OCI-LY1 (cell line): Measurements from ENCODE around the gene ZFYVE21.

Source experiments
- H2AFZ ChIP-seq: fragments of 200-600 bp; sonication (generic), shearing (Covaris generic); 2 replicates; pipeline ENCODE4 v1.6.0; 2014; ENCODE audit warnings: antibody characterized with exemption, mild to moderate bottlenecking, low read length
- H3F3A ChIP-seq: fragments of 200-600 bp; sonication (generic), shearing (Covaris generic); 2 replicates; pipeline ENCODE4 v1.6.0; 2014; ENCODE audit warnings: mild to moderate bottlenecking, antibody characterized with exemption, low read length, moderate library complexity; ENCODE audit not compliant: insufficient read depth
- H3K27ac ChIP-seq: fragments of 200-600 bp; sonication (generic); 2 replicates; pipeline ENCODE4 v1.5.1; 2014; ENCODE audit warnings: low read length, mixed run types, mild to moderate bottlenecking, low read depth; ENCODE audit not compliant: poor library complexity, severe bottlenecking
- H3K27me3 ChIP-seq: fragments of 200-600 bp; sonication (generic); 2 replicates; pipeline ENCODE4 v1.6.0; 2014; ENCODE audit warnings: antibody characterized with exemption, mild to moderate bottlenecking, low read length, moderate library complexity; ENCODE audit not compliant: insufficient read depth
- H3K36me3 ChIP-seq: fragments of 200-600 bp; sonication (generic); 2 replicates; pipeline ENCODE4 v1.6.1; 2014; ENCODE audit warnings: mild to moderate bottlenecking, antibody characterized with exemption, low read length, moderate library complexity, mixed read lengths; ENCODE audit not compliant: insufficient read depth
- H3K4me1 ChIP-seq: fragments of 200-600 bp; sonication (generic); 2 replicates; pipeline ENCODE4 v1.5.1; 2014; ENCODE audit warnings: mild to moderate bottlenecking, low read length, moderate library complexity; ENCODE audit not compliant: insufficient read depth, severe bottlenecking
- H3K4me2 ChIP-seq: fragments of 200-600 bp; sonication (generic), shearing (Covaris generic); 2 replicates; pipeline ENCODE4 v1.6.1; 2014; ENCODE audit warnings: low read length
- H3K4me3 ChIP-seq: fragments of 200-600 bp; sonication (generic); 2 replicates; pipeline ENCODE4 v1.5.1; 2014; ENCODE audit warnings: low read length, low read depth, mild to moderate bottlenecking, mixed read lengths; ENCODE audit not compliant: poor library complexity, severe bottlenecking
- H3K79me2 ChIP-seq: fragments of 200-600 bp; shearing (Covaris generic); 2 replicates; pipeline ENCODE4 v1.6.1; 2016; ENCODE audit warnings: mixed run types, low read length, mixed read lengths; ENCODE audit not compliant: insufficient read depth
- H3K9ac ChIP-seq: fragments of 200-600 bp; sonication (generic), shearing (Covaris generic); 2 replicates; pipeline ENCODE4 v1.6.1; 2014; ENCODE audit warnings: mild to moderate bottlenecking, low read length, mixed read lengths
- H3K9me2 ChIP-seq: fragments of 200-600 bp; sonication (generic), shearing (Covaris generic); 2 replicates; pipeline ENCODE4 v1.6.1; 2014; ENCODE audit warnings: low read depth, mild to moderate bottlenecking, low read length, mixed read lengths
- H3K9me3 ChIP-seq: fragments of 200-600 bp; shearing (Covaris generic); 2 replicates; pipeline ENCODE4 v1.6.1; 2014; ENCODE audit warnings: low read length, mixed read lengths
- H4K20me1 ChIP-seq: fragments of 200-600 bp; sonication (generic), shearing (Covaris generic); 2 replicates; pipeline ENCODE4 v1.6.0; 2016; ENCODE audit warnings: mild to moderate bottlenecking, low read length; ENCODE audit not compliant: insufficient read depth
- EZH2 ChIP-seq: fragments of 200-600 bp; sonication (generic), shearing (Covaris generic); IDR thresholded peaks from 2 replicates; pipeline ENCODE4 v1.8.0; 2017; ENCODE audit warnings: borderline replicate concordance, mixed run types, mild to moderate bottlenecking, antibody characterized with exemption, low read length, moderate library complexity, mixed read lengths
- TF ChIP-seq, protein P1 (sequence below): fragments of 200-600 bp; sonication (generic), shearing (Covaris generic); IDR thresholded peaks from 2 replicates; pipeline ENCODE4 v1.5.1; 2017; ENCODE audit warnings: mild to moderate bottlenecking, antibody characterized with exemption, low read length, moderate library complexity, mixed read lengths

The ZFYVE21 gene

GRCh38 chr14:103735022-103735421 lies 19.4 kb downstream of the ZFYVE21 start:
- Histone ChIP-seq H3K4me1 (no peaks in the 10 kb centered on the region), H3K27me3 (no peaks in the 10 kb centered on the region), H3K4me2 (no peak overlapping the region), H3F3A (no peaks in the 10 kb centered on the region), H3K9me2 (no peaks in the 10 kb centered on the region), H3K36me3 (peaks cover 66% of the 10 kb centered on the region), H2AFZ (no peak overlapping the region), H3K79me2 (no peaks in the 10 kb centered on the region), H3K9me3 (no peaks in the 10 kb centered on the region), H3K4me3 (no peak overlapping the region), H3K27ac (no peak overlapping the region), H3K9ac (no peak overlapping the region), H4K20me1 (no peaks in the 10 kb centered on the region)
- TF ChIP-seq, protein P1, sequence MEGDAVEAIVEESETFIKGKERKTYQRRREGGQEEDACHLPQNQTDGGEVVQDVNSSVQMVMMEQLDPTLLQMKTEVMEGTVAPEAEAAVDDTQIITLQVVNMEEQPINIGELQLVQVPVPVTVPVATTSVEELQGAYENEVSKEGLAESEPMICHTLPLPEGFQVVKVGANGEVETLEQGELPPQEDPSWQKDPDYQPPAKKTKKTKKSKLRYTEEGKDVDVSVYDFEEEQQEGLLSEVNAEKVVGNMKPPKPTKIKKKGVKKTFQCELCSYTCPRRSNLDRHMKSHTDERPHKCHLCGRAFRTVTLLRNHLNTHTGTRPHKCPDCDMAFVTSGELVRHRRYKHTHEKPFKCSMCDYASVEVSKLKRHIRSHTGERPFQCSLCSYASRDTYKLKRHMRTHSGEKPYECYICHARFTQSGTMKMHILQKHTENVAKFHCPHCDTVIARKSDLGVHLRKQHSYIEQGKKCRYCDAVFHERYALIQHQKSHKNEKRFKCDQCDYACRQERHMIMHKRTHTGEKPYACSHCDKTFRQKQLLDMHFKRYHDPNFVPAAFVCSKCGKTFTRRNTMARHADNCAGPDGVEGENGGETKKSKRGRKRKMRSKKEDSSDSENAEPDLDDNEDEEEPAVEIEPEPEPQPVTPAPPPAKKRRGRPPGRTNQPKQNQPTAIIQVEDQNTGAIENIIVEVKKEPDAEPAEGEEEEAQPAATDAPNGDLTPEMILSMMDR: no peak
- TF ChIP-seq EZH2: no peak

- Histone ChIP-seq H3F3A (no peaks in the 10 kb centered on the region), H3K9ac (no peak overlapping the region), H3K27me3 (no peaks in the 10 kb centered on the region), H3K27ac (no peak overlapping the region), H3K36me3 (peaks cover 66% of the 10 kb centered on the region), H3K79me2 (no peaks in the 10 kb centered on the region), H3K4me1 (no peaks in the 10 kb centered on the region), H4K20me1 (no peaks in the 10 kb centered on the region), H3K9me3 (no peaks in the 10 kb centered on the region), H3K9me2 (no peaks in the 10 kb centered on the region), H2AFZ (no peak overlapping the region), H3K4me2 (no peak overlapping the region), H3K4me3 (no peak overlapping the region)
- TF ChIP-seq, protein P1: no peak
- TF ChIP-seq EZH2: no peak
These were observed 19.8 kb downstream of the ZFYVE21 start for GRCh38 chr14:103735439-103735814.

GRCh38 chr14:103735815-103736545 lies 20.4 kb downstream of the ZFYVE21 start:
- no peak overlapping the region for H3K4me2 ChIP-seq
- peaks cover 65% of the 10 kb centered on the region for H3K36me3 ChIP-seq
- H3K27ac ChIP-seq: no peak overlapping the region

More at GRCh38 chr14:103735815-103736545, 20.4 kb downstream of the ZFYVE21 start:
- Histone ChIP-seq H3K27me3 (no peaks in the 10 kb centered on the region), H2AFZ (no peak overlapping the region), H3F3A (no peaks in the 10 kb centered on the region), H3K9me3 (no peaks in the 10 kb centered on the region), H3K79me2 (no peaks in the 10 kb centered on the region), H4K20me1 (no peaks in the 10 kb centered on the region), H3K4me1 (no peaks in the 10 kb centered on the region), H3K4me3 (no peak overlapping the region), H3K9me2 (no peaks in the 10 kb centered on the region), H3K9ac (no peak overlapping the region)
- TF ChIP-seq EZH2: no peak
- TF ChIP-seq, protein P1: no peak
